NCI-H82 (cell line): Measurements from ENCODE around the gene CTIF.
A peak's percentile ranks its signal among the peaks of the same experiment; 100 is the strongest.
"Not testable (repeated sequence)": the region's sequence is repeated elsewhere in the genome, so short reads cannot be mapped to it uniquely, and the experiment has no call there.

Source experiments
- DNase-seq: peaks from one replicate; lab custom pipeline; 2025; lab: John Stamatoyannopoulos, UW

The CTIF gene

DNA sequence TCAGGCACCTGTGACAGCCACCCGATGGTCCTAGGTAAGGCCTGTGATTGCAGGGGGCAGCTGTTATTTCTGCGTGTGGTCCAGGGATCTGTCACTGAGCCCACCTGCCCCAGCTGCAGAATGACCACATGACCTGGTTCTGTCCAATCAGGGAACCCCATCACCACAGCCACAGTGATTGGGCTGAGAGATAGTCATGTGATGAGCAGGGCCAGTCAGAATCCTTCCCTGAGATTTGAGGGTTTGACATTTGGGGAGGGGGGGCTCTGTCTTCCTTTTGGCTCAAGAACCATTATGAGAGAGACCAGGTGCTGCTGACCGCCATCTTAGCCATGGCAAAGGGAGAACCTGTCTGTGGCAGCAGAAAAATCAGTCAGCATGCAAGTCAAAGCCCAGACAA lies 264.7 kb downstream of the CTIF start:
- DNase-seq, result no peak

DNA sequence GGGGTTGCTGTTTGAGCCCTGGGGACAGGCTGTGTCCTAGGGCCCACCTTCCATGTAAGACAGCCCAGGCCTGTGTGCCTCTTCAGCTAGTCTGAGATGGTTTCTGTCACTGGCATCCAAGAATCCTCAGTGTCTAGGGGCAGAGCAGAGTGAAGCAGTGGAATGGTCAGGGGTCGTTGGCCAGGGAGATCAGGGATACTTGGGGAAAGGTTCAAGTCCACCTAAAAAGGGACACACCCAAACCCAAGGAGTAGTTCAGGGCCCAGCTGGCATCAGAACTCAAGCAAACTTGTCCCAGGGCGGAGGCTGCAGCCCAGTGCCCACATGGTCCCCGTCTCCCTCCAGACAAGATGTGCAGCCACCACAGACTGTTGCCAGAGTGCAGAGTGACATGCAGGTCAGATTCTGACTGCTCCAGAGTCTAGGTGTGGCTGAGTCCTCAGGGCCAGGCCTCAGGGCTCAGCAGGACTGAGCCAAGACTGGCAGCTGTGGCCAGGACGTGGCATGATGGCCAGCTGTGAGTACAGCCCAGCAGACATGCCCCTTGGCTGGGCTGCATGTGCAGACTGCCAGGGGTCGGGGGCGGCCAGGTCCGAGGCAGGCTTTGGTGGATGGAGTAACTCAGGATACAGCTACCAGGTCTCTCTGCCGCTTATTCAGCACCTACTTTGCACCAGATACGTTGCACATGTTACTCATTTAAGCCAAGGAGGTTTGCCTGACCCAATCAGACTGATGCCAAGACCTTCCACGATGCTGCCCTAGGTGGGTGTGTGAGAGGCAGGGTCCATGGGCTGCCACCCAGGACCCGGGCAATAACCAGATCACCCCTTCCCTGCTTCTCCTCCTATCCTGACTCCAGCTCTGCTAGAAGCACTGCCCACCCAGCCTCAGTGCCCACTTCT lies 265.4 kb downstream of the CTIF start:
- no peak for DNase-seq

DNA sequence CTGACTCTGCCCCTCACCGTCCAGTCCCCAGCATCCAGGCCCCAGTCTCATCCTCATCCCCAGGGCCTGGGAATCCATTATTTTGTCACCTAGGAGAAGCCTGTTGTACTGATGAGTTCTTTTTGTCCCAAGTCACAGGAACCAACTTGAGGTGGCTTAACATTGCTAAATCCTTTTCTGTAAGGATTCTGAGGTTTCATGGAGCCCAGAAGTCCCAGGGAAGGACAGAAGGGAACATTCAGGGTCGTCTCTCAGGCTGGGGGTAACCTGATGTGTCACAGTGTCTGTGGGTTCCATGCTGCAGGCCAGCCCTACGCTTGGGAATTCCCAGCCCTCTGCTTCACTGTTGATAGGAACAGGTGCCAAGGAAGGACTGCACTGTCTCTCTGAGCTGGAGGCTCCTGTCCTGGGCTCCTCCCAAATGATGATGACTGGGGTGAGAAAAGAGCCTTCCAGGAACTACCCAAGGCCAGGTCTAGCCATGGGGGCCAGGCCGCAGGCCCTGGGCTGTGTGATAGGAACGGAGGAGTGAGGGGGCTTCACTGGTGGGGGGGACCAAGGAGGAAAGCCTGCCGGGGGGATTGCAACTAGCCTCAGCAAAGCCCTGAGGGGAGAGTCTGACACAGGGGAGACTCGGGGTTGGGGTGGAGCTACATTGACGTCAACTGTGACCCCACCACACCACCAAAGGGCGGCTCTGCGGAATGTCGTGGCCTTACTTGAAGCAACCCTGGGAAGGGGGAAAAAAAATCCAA lies 266.2 kb downstream of the CTIF start:
- DNase-seq, result no peak

DNA sequence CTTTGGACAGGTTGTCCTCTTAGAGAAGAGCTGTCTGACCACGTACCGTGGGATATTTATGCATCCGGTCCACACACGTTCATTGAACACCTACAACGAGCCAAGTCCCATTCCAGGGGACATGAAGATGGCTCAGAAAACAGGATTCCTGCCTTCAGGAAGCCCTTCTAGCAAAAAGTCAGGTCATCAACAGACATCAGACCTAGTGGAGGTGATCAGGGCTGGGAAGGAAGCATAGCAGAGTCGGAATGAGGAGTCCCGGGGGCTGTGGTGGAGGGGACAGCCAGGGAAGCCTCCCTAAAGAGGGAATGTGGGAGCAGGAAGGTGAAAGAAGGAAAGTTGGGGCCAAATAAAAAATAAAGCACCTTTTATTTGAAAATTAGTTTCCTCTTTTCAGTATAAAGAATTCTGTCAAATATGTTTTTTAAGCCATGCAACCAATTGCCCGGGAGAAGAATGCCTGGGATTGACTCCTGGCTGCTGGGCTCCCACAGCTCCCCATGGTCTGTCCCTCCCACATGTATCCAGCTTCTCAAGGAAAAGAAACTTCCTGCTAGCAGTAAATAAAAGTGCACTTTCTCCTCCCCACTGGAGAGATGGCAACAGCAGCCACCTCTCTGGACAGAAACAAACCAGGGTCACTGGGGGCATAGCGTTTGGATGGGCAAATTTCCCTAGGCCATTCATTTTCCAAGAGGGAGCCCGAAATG lies 267.1 kb downstream of the CTIF start:
- DNase-seq, result no peak

DNA sequence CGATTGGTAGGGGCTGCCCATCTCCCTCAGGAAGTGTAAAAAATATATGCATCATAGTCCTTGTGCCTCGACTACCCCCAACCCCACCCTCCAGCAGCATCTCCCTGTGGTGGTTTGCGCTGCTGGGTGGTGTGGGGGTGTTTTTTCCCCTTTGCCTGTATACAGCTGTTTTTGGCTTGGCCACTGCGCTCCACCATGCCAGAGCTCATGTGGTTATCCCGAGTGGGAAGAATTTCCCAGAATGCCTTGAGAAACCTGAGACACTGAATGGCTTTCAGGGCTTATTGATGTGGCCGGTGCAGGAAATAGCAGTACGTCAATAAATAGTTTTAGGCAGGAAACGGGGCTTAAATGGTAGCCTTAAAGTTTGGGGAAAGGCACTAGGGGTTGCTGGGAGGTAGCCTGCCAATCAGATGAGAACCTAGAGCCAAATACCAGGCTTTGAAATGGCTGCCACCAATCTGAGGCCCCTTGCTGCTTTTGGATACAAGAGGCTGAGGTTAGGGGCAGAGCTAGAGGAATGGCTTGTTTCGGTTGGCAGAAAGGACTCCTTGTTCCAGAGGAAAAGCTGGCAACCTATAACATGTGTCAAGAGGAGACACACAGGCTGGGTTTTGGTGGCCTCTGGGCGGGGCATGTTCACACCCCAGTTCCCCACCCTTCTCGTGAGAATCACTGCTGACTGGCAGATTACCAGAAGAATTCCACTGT lies 267.9 kb downstream of the CTIF start:
- DNase-seq, result no peak

DNA sequence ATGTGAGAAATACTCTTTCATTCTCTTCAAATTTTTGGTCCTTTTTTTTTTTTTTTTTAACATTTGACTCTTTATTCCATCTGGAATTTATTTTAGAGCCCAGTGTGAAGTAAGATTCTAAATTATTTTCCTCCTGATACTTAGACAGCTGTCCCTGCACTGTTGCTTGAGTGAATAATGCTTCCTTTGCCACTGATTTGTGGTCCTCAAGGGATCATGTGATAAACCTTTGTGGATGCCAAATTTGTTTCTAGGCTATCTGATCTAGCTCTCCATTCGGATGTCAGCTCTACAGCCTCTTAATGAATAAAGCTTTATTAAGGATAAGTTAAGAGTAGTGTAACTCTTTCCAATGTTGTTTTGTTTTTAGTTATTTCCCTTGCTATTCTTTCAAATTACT lies 269.6 kb downstream of the CTIF start:
- peak; percentile 7 for DNase-seq

DNA sequence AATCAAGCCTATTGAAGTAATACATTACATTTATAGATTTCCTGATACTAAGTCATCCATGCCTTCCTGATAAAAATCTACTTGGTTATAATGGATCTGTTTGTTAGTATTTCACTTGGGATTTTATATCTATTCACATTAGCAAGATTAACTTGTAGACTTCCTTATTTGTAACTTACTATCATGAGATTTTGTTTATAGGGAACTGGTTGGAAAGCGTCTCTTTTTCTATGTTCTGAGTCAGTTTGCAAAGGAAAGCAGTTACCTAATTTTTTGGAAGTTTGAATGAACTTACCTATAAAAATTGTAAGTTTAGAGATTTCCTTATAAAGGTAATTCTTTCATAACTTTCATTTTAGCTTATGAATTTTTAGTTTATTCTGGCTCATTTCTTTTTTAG lies 270.5 kb downstream of the CTIF start:
- no peak for DNase-seq

DNA sequence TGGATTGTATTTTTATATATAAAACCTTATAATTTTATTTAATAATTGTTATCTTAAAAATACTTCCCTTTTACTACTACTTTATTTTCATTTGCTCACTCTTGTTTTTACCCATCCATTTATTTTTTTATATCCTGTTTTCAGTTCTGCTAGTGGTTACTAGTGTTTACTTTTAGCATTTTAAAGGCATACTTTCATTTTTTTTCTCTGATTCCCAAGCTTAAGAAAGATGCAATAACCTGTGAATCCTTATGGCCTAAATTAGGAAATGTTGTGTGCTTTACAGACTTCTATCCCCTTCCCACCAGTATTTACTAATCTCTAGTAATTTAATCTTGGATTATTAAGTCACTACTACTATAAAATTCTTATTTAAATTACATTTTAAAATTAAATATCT lies 272.0 kb downstream of the CTIF start:
- DNase-seq, result no peak

DNA sequence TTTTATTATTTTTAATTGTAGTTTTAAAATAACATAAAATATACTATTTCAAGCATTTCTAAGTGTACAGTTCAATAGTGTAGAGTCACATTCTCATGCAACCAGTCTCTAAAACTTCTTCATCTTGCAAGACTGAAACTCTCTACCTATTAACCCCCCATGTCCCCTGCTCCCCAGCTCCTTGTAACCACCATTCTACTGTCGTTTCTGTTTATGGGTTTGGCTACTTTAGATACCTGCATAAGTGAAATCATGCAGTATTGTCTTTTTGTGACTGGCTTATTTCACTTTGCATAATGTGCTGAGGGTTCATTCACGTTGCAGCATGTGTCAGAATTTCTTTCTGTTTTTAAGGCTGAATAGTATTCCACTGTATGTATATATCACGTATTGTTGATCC lies 272.6 kb downstream of the CTIF start:
- DNase-seq, result no peak

DNA sequence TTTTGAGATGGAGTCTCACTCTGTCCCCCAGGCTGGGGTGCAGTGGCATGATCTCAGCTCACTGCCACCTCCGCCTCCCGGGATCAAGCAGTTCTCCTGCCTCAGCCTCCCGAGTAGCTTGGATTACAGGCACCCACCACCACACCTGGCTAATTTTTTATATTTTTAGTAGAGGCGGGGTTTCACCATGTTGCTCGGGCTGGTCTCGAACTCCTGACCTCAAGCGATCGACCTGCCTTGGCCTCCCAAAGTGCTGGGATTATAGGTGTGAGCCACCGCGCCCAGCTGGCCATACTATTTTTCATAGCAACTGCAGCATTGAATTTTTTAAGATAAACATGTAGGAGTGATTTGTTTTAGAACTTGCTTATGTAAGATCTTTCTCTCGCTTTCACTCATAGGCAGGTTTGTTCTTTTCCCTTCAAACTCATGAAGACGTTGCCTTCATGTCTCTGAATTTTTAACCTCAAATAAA lies 273.2 kb downstream of the CTIF start:
- DNase-seq, result not testable (repeated sequence)

DNA sequence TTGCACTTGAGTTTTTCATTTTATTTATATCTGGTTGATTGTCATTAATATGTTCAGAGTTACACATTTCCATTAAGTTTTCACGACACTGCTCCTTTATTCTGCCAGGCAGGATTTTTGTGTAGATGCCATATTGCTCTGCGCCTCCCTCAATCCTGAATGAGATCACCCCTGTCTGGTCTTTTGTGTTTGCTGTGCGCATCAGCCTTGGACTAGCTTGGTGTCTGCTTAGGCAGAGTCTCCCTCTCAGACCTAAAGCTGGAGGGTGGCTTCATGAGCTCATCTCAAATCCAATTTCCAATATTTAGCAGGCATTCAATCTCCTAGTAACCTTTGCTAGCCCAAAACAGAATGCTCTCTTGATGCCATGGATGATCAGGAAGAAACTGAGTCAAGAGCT lies 274.5 kb downstream of the CTIF start:
- DNase-seq, result peak; percentile 11

DNA sequence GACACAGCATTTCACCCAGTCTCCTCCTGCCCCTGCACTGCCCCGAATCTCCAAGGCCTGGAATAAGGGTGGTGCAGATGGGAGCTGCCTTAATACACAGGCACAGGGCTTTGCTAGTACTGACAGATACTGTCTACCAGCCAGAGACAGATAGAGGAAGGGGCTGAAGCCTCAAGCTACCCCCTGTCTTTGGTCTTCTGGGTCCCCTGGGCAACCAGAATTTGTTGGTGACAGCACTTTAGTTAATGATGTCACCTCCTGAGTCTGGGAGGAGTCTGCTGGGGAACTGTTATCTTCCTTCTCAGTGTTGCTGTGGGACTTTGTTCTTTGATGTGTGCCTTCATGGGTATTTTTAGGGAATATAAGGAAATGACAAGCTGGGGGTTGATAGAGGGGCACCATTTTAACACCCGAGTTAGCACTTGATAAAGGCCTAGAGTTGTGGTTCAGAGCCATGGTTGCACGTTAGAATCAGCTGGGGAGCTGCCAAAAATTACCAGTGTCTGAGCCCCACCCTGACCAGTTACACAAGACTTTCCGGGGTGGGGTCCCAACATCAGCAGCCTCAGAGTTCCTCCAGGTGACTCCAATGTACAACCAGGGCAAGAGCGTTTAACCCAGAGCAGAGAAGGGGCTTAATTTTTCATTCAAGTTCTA lies 275.1 kb downstream of the CTIF start:
- no peak for DNase-seq

DNA sequence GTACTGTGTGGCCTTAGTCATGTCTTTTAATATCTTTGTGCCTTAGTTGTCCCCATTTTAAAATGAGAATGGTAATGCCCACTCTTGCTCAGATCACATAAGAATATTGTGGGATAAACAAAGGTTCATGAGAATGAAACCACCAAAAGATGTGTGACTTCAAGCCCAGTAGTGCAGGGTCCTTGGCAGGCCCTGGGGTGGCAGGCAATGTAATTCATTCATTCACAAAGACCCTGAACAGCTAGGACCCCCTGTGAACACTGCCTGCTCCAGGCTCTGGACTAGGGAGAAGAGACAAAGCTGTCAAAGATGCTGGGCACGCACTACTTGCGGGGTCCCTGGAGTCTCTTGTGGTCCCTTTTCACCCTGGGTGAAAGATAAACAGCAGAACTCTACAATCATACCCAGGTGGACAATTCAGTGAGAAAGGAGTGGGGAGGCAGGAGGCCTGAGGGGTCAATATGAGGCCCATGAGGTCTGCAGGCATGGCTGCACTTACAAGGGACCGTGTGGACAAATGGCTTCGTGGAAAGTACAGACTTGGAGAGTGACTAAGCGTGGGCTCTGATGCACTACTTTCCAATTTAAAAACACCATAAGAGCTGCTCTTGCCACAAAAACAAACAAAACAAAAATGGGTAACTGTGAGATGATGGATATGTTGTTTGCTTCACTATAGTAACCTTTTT lies 275.8 kb downstream of the CTIF start:
- no peak for DNase-seq

DNA sequence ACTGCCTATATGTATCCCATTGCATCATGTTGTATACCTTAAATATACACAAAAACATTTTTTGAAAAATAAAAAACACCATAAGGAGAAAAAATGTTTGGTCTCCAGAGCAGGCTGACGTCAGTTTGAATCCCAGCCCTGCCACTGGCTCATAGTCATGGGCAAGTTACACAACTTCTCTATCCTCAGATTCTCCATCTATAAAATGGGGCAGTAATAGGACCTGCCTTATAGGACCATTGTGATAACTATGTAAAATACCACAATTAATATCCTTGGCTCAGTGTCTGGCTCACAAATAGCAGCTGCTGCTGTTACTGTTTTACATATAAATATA lies 276.3 kb downstream of the CTIF start:
- no peak for DNase-seq

DNA sequence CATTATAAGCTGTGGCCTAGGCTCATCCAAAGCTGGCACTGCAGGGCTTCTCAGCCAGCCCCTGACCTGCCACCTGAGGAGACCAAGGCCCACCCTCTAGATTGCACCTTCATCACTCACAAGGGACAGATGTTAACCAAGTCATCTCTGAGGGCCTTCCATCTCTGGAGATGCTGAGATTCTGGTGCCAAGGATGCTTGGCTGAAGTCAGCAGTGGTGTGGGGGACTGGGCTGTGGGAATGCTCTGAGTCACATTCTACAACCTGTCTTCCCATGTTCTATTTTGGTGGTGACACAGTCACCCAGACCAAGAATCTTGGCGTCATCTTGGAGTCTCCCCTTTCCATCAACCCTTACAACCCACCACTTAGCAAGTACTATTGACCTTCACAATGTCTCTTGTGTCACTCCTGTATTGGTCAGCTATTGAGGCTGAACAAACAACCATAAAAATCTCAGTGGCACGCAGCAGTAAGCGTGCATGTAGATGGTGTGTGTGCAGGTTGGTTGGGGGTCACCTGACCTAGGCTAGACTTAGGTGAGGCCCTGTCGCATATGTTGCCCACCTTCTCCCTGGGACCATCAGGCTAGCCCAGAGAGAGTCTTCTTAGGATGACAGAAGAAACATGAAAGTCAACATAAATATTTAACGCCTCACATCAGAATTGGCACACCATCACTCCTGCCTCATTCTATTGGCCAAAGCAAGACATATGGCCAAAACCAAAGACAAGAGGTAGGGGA lies 276.9 kb downstream of the CTIF start:
- no peak for DNase-seq

DNA sequence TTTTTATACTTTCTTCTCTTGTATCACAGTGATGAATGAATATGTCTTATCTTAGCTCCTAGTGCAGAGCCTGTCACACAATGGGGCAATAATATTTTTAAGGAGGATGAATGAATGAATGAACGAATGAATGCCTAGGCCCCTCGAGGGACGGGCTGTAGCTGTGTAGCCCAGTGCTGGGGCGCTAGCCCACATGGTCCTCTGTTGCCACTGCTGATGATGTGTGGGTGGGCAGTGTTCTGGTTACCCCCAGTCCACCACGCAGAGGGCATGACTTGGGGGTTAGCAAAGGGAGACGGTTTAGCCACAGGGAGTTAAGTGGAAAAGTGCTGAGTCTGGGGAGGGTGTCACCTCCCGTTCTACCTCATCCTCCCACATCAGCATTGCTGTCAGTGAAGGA lies 277.7 kb downstream of the CTIF start:
- DNase-seq, result no peak

DNA sequence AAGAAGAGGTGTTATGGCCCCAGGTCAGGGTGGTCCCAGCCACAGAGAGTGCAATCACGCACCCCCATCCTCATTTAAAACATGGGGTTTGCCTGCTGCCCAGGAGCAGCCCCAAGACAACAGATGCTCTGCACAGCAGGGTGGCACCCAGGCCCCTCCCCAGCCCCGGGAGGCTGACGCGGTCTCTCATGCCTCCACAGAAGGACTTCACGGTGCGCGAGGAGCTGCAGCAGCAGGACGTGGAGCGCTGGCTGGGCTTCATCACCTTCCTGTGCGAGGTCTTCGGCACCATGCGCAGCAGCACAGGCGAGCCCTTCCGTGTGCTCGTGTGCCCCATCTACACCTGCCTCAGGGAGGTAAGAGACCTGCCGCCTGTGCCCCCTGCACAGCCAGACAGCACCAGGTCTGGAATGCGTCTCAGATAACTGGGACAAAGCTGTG lies 278.2 kb downstream of the CTIF start:
- DNase-seq, result no peak

DNA sequence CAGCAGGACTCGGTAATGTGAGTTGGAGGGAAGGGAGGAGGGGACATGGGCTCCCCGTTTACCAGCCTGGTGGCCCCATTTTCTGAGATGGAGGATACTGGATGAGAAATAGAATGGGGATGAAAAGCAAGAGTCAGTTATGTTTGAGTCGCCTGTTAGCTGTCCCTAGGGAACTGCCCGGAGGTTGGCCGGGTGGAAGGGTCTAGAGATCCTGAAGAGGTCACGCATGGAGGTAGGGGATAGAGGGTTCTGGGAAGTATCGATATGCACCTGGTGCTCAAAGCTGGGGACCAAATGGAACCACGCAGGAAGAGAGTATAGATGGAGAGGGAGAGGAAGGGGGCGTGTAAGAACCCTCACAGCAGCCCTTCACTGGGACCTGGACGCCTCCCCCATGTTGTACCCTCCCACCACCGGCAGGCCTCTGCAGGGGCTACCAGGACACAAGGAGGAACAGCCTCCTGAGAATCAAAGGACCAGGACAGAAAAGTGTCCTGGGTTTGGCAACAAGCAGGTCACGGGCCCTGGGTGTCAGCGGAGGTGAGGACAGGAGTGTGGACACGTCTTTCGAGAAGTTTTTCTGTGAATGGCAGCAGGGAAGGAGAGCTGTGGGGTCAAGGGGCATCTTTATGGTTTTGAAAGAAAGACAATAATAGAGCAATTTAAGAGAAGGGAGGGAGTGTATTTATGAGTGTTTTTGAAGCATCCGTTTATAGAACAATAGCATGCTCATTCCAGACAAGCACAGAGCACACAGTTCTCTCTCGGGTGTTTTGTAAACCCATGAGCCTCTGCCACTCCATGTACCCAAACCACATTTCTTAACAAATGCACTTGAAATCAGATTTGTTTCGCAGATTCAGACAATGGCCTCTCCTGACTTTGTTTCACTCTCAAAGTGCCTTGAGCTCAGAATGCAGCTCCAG lies 279.8 kb downstream of the CTIF start:
- DNase-seq, result no peak

DNA sequence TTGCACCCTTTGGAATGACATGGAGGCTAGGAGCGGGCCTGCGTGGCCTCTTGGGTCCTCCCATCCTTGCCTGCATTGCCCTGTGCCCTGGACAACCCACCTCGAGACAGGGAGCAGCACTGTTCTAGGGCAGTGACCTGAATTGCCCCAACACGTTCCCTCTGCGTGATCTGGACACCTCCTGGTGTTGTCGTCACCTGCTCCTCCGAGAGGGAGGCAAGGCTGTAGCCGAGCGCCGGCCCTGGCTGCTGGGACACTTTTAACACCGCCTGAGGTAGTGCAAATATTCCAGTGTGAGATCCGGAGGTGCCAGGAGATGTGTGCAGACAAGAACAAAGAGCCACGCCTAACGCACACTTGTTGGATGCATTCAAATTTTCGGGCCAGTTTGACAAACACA lies 280.4 kb downstream of the CTIF start:
- no peak for DNase-seq
